Chondrocyte (in vitro differentiated cells): ENCODE results near the gene MYMK. TPM values are rescaled to one million over a fixed set of nuclear protein-coding genes. Genes with fewer than 3 reads are reported as not detected.

Experiments used
- DNase-seq: peaks from one replicate; pipeline ENCODE4 v3.0.0; 2021; ENCODE audit warnings: mixed read lengths, low spot score
- H3K27ac Mint-ChIP-seq: one replicate; pipeline ENCODE4 v1.8.0; 2021; ENCODE audit warnings: mild to moderate bottlenecking, moderate library complexity, mixed read lengths; ENCODE audit not compliant: unreplicated experiment
- H3K27me3 Mint-ChIP-seq: 2 replicates; pipeline ENCODE4 v1.8.0; 2021; ENCODE audit warnings: low read depth, mixed read lengths
- H3K36me3 Mint-ChIP-seq: 2 replicates; pipeline ENCODE4 v1.8.0; 2021; ENCODE audit warnings: low read depth, mixed read lengths
- H3K4me1 Mint-ChIP-seq: 2 replicates; pipeline ENCODE4 v1.8.0; 2021; ENCODE audit warnings: low read depth, mild to moderate bottlenecking, mixed read lengths
- H3K4me3 Mint-ChIP-seq: one replicate; pipeline ENCODE4 v1.8.0; 2021; ENCODE audit warnings: mild to moderate bottlenecking, moderate library complexity, mixed read lengths; ENCODE audit not compliant: unreplicated experiment
- H3K9me3 Mint-ChIP-seq: 2 replicates; pipeline ENCODE4 v1.8.0; 2021; ENCODE audit warnings: low read depth, mixed read lengths
- total RNA-seq: library from RNA; stranded (reverse); gene quantifications from 3 replicates; pipeline ENCODE4 v1.2.1, GENCODE V29; 2021
- TF ChIP-seq, protein P1 (sequence below): fragments of 200-600 bp; sonication (generic); IDR thresholded peaks from 2 replicates; pipeline ENCODE4 v1.5.0; 2021; ENCODE audit warnings: antibody characterized with exemption, mild to moderate bottlenecking, moderate library complexity

MYMK gene
- total RNA-seq, 1 donor from 2014 or later = not detected

GRCh38 chr9:133556354-133556753 lies 31.6 kb upstream of the MYMK start:
- no peaks in the 10 kb centered on the region for H3K9me3 Mint-ChIP-seq
- no peaks in the 10 kb centered on the region for H3K36me3 Mint-ChIP-seq
- peaks cover 21% of the 10 kb centered on the region for H3K4me1 Mint-ChIP-seq
- no peak overlapping the region for H3K4me3 Mint-ChIP-seq
- H3K27me3 Mint-ChIP-seq = no peaks in the 10 kb centered on the region
- no peak for DNase-seq
- no peak overlapping the region for H3K27ac Mint-ChIP-seq
- TF ChIP-seq, protein P1, sequence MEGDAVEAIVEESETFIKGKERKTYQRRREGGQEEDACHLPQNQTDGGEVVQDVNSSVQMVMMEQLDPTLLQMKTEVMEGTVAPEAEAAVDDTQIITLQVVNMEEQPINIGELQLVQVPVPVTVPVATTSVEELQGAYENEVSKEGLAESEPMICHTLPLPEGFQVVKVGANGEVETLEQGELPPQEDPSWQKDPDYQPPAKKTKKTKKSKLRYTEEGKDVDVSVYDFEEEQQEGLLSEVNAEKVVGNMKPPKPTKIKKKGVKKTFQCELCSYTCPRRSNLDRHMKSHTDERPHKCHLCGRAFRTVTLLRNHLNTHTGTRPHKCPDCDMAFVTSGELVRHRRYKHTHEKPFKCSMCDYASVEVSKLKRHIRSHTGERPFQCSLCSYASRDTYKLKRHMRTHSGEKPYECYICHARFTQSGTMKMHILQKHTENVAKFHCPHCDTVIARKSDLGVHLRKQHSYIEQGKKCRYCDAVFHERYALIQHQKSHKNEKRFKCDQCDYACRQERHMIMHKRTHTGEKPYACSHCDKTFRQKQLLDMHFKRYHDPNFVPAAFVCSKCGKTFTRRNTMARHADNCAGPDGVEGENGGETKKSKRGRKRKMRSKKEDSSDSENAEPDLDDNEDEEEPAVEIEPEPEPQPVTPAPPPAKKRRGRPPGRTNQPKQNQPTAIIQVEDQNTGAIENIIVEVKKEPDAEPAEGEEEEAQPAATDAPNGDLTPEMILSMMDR = no peak

DNA sequence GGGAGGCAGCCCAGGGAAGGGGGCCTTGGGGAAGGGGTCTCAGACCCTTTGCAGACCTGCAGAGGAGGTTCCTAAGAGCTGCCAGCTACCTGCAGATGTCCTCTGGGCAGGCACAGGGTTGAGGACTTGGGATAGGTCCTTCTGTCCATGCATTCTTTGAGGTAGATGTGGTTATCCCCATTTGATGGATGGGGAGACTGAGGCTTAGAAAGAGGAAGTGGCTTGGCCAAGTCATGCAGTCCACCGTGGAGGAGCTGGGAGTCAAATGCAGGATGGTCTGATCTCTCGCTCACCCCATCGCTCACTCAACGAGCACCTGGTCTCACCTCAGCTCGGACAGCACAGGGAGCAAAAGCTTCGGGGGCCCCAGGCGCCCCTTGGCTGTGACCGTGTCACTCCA lies 30.0 kb upstream of the MYMK start:
- TF ChIP-seq, protein P1 = no peak
- Mint-ChIP-seq H3K4me3 (no peak overlapping the region), H3K27ac (no peak overlapping the region), H3K4me1 (peaks cover 19% of the 10 kb centered on the region), H3K9me3 (no peaks in the 10 kb centered on the region), H3K27me3 (peaks cover 12% of the 10 kb centered on the region), H3K36me3 (no peaks in the 10 kb centered on the region)
- DNase-seq = no peak

GRCh38 chr9:133553973-133554713 lies 29.4 kb upstream of the MYMK start:
- Mint-ChIP-seq H3K9me3 (no peaks in the 10 kb centered on the region), H3K27ac (no peak overlapping the region), H3K27me3 (peaks cover 14% of the 10 kb centered on the region), H3K4me1 (peaks cover 17% of the 10 kb centered on the region), H3K4me3 (no peak overlapping the region), H3K36me3 (no peaks in the 10 kb centered on the region)
- TF ChIP-seq, protein P1 = no peak
- DNase-seq = no peak

DNA sequence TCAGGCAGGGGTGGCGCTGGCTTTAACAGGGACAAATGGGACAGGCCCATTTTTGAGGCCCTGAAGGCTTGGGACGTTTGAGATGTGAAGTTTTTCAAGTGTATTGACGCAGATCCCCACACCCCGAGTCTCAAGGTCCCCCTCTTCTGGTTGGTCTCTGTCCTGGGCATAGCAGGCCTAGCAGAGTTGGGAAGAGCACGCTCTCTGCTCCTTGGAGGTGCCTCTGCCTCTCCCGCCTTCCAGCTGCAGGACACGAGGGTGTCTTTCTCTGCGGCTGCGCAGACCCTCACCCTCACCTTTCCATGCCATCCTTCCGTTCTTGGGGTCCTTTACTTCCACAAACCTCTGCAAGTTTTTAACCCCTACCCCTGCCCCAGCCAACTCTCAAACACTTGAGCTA lies 28.4 kb upstream of the MYMK start:
- TF ChIP-seq, protein P1 = no peak
- no peak for DNase-seq
- Mint-ChIP-seq H3K36me3 (no peaks in the 10 kb centered on the region), H3K4me1 (peaks cover 7% of the 10 kb centered on the region), H3K4me3 (no peak overlapping the region), H3K9me3 (no peaks in the 10 kb centered on the region), H3K27me3 (peaks cover 14% of the 10 kb centered on the region), H3K27ac (no peak overlapping the region)

DNA sequence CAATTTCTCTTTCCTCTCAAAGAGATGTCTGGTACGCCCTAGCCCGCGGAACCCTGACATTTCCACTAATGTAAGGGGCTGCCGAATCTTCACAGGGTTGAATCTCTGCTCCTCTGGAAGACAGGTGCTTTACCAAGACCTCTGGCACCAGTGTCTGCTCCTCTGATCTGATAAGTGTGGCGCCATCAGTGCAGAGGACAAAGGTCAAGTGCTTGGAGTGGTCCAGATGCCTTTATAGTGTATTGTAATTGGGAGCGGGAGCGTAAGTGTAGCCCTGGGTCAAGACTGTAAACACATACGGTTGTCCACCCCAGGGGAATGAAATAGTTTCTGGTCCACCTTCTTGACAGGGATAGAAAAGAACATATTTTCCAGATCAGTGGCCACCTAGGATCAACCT lies 27.5 kb upstream of the MYMK start:
- no peak for DNase-seq
- H3K4me3 Mint-ChIP-seq = no peak overlapping the region
- no peaks in the 10 kb centered on the region for H3K9me3 Mint-ChIP-seq
- no peak overlapping the region for H3K27ac Mint-ChIP-seq
- no peaks in the 10 kb centered on the region for H3K36me3 Mint-ChIP-seq
- TF ChIP-seq, protein P1 = no peak
- no peaks in the 10 kb centered on the region for H3K4me1 Mint-ChIP-seq
- H3K27me3 Mint-ChIP-seq = peaks cover 14% of the 10 kb centered on the region
